HCT116 (cell line): Measurements from ENCODE around the gene PSORS1C1. TPM values are rescaled to one million over a fixed set of nuclear protein-coding genes. Genes with fewer than 3 reads are reported as not detected.

ENCODE experiments used
- ATAC-seq: fragments of 200-7000 bp; cut with Tn5 transposase; 2 replicates; pipeline ENCODE4 v1.9.1; 2020; ENCODE audit warnings: mild to moderate bottlenecking, moderate library complexity
- BruUV-seq: library from RNA; stranded (reverse); fragments of 400-500 nt; replicated peaks from 2 replicates; lab custom pipeline; 2021; lab: Mats Ljungman, UMichigan
- CTCF ChIA-PET: fragments of 300-600 bp; sonication (Branson Sonifier 250); formaldehyde crosslinking; loops from one replicate; lab custom pipeline; 2021; ENCODE audit warnings: antibody characterized with exemption; lab: Charles Lee
- POLR2A ChIA-PET: fragments of 300-600, 350-600 bp; sonication (Branson Sonifier 250); formaldehyde crosslinking; loops from one replicate; lab custom pipeline; 2021; ENCODE audit warnings: antibody characterized with exemption; lab: Charles Lee
- RAD21 ChIA-PET, 2 experiments: fragments of 300-600 bp; sonication (Branson Sonifier 250); formaldehyde crosslinking; loops; one replicate each; lab custom pipeline; 2023; ENCODE audit warnings: low total read pairs in 2 of 2; ENCODE audit not compliant: uncharacterized antibody in 2 of 2, unreplicated experiment in 2 of 2, low non-redundant PET in 1 of 2; lab: Charles Lee
- DNase-seq: peaks from one replicate; pipeline ENCODE4 v3.0.0-alpha.2; 2010; ENCODE audit warnings: low read depth, low spot score
- H2AFZ ChIP-seq: fragments of 200-600 bp; shearing (Covaris generic), sonication (generic); 2 replicates; pipeline ENCODE4 v1.6.1; 2017; ENCODE audit warnings: low read depth, mixed run types, mixed read lengths, antibody characterized with exemption, low read length; ENCODE audit not compliant: poor library complexity, severe bottlenecking
- H3K27ac ChIP-seq: 2 replicates; pipeline ENCODE4 v1.5.1; 2012; ENCODE audit warnings: low read depth, low read length
- H3K27me3 ChIP-seq: fragments of 200-600 bp; sonication (generic); 2 replicates; pipeline ENCODE4 v1.6.1; 2016; ENCODE audit warnings: mixed run types, low read length, mixed read lengths; ENCODE audit not compliant: insufficient read depth
- H3K36me3 ChIP-seq, 2 experiments: fragments of 200-500 bp in 1 of 2; fragments of 200-600 bp in 1 of 2; sonication (Bioruptor generic) in 1 of 2; sonication (generic) in 1 of 2; 2 replicates each; pipeline versions ENCODE4 v1.5.1 to v1.6.1; 2014 to 2016; ENCODE audit warnings: low read length in 2 of 2, inconsistent platforms in 1 of 2, mixed read lengths in 1 of 2, mixed run types in 1 of 2; ENCODE audit not compliant: insufficient read depth in 2 of 2, control insufficient read depth in 1 of 2
- H3K4me1 ChIP-seq, 2 experiments: fragments of 200-600 bp in 1 of 2; sonication (generic) in 1 of 2; 2 replicates each; pipeline versions ENCODE4 v1.5.1 to v1.6.1; 2012 to 2017; ENCODE audit warnings: low read length in 2 of 2, inconsistent platforms in 1 of 2, mild to moderate bottlenecking in 1 of 2, mixed read lengths in 1 of 2, mixed run types in 1 of 2, moderate library complexity in 1 of 2; ENCODE audit not compliant: insufficient read depth in 2 of 2, control insufficient read depth in 1 of 2
- H3K4me2 ChIP-seq: fragments of 200-600 bp; sonication (generic); 2 replicates; pipeline ENCODE4 v1.6.1; 2017; ENCODE audit warnings: mixed run types, low read length, mixed read lengths
- H3K4me3 ChIP-seq, 2 experiments: fragments of 200-600 bp in 1 of 2; sonication (generic) in 1 of 2; replicated peaks in 1 of 2; 2 replicates each; pipeline ENCODE4 v1.5.1; 2011 to 2016; ENCODE audit warnings: low read length in 2 of 2, control low read depth in 1 of 2, low read depth in 1 of 2, mild to moderate bottlenecking in 1 of 2, mixed read lengths in 1 of 2, mixed run types in 1 of 2
- H3K79me2 ChIP-seq: fragments of 200-600 bp; sonication (generic); 2 replicates; pipeline ENCODE4 v1.6.1; 2017; ENCODE audit warnings: mild to moderate bottlenecking, mixed run types, low read length, moderate library complexity, mixed read lengths; ENCODE audit not compliant: insufficient read depth
- H3K9ac ChIP-seq: fragments of 200-600 bp; sonication (generic); 2 replicates; pipeline ENCODE4 v1.6.1; 2016; ENCODE audit warnings: low read length, mixed read lengths
- H3K9me2 ChIP-seq: fragments of 200-600 bp; sonication (generic), shearing (Covaris generic); 2 replicates; pipeline ENCODE4 v1.6.1; 2017; ENCODE audit warnings: mixed run types, mild to moderate bottlenecking, moderate library complexity; ENCODE audit not compliant: insufficient read depth
- H3K9me3 ChIP-seq, 2 experiments: fragments of 200-500 bp in 1 of 2; fragments of 200-600 bp in 1 of 2; sonication (Bioruptor generic) in 1 of 2; sonication (generic) in 1 of 2; 2 replicates each; pipeline ENCODE4 v1.6.1; 2014 to 2017; ENCODE audit warnings: low read length in 2 of 2, mixed read lengths in 2 of 2, inconsistent platforms in 1 of 2, low read depth in 1 of 2, mild to moderate bottlenecking in 1 of 2, mixed run types in 1 of 2, moderate library complexity in 1 of 2; ENCODE audit not compliant: control insufficient read depth in 1 of 2, insufficient read depth in 1 of 2
- H4K20me1 ChIP-seq: fragments of 200-600 bp; sonication (generic), shearing (Covaris generic); 2 replicates; pipeline ENCODE4 v1.6.1; 2017; ENCODE audit warnings: mixed run types, mild to moderate bottlenecking, moderate library complexity; ENCODE audit not compliant: insufficient read depth
- CEBPB ChIP-seq: IDR thresholded peaks from 2 replicates; pipeline ENCODE4 v1.6.1; 2012; ENCODE audit warnings: low read depth
- ELF1 ChIP-seq: IDR thresholded peaks from 2 replicates; pipeline ENCODE4 v1.6.1; 2012; ENCODE audit warnings: low read depth, borderline replicate concordance
- EZH2phosphoT487 ChIP-seq: fragments of 200-600 bp; IDR thresholded peaks from 2 replicates; pipeline ENCODE4 v1.6.1; 2018; ENCODE audit warnings: antibody characterized with exemption, borderline replicate concordance
- POLR2A ChIP-seq: IDR thresholded peaks from 2 replicates; pipeline ENCODE4 v1.7.0; 2011; ENCODE audit warnings: borderline replicate concordance; ENCODE audit not compliant: insufficient read depth, insufficient read length; ENCODE audit errors: extremely low read depth
- ZNF274 ChIP-seq: fragments of 200-500 bp; sonication (Bioruptor generic); IDR thresholded peaks from 2 replicates; pipeline ENCODE4 v1.6.1; 2014; ENCODE audit warnings: mild to moderate bottlenecking, low read depth, low read length, inconsistent platforms
- intact Hi-C: fragments of 100-400 bp; cut with micrococcal nuclease; formaldehyde crosslinking; loops from 2 replicates; pipeline ENCODE4 v1.10.0; 2022
- total RNA-seq: library from RNA; stranded (reverse); gene quantifications from one replicate; pipeline ENCODE4 v1.2.1, GENCODE V29; 2021; ENCODE audit not compliant: unreplicated experiment
- TF ChIP-seq, protein P1 (sequence below), 3 experiments: fragments of 200-600 bp in 1 of 3; sonication (generic) in 1 of 3; IDR thresholded peaks in 2 of 3; conservative IDR thresholded peaks in 1 of 3; 2 replicates each; pipeline ENCODE4 v1.5.1; 2012 to 2017; ENCODE audit warnings: low read depth in 2 of 3, low read length in 2 of 3, antibody characterized with exemption in 1 of 3, borderline replicate concordance in 1 of 3, control low read depth in 1 of 3, mild to moderate bottlenecking in 1 of 3, mixed read lengths in 1 of 3, mixed run types in 1 of 3, moderate library complexity in 1 of 3; ENCODE audit not compliant: insufficient read depth in 1 of 3

Gene PSORS1C1
- total RNA-seq, 1 experiment from 2014 or later = 9.8 TPM

DNA sequence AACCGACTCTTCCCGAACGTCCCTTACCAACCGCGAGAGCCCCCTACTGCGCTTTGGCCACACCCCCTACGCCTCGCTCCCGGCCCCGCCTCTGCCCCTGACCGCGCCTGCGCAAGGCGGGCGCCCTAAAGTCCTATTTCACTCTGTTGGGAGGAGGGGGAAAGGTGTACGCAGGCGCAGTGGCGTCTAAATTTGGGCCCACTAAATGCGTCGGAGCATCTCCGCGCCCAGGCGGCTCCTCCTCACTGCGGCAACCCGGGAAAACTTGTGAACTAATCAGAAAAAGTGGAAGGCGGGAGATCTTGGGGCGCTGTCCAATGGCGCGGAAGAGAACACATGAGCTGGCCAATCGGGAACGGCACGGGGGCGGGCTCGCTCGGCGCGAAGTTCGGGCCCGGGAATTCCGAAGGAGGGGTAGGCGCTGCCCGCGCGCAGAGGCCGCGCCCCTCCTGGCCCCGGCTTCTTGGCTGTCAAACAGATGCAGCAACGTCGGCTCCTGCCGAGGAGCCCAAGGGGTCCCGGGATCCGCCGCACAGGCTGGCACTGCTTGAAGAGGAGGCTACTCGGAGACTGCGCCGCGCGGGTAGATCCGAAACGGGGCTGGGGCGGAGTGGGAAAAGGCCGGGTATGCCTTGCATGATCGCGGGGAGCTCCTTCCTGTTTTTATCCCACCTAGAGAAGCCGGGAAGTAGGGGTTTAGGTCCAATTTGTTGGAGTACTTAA, 43.7 kb downstream of the PSORS1C1 start, which contains the start of gene TCF19 (continued):
- TF ChIP-seq, protein P1, sequence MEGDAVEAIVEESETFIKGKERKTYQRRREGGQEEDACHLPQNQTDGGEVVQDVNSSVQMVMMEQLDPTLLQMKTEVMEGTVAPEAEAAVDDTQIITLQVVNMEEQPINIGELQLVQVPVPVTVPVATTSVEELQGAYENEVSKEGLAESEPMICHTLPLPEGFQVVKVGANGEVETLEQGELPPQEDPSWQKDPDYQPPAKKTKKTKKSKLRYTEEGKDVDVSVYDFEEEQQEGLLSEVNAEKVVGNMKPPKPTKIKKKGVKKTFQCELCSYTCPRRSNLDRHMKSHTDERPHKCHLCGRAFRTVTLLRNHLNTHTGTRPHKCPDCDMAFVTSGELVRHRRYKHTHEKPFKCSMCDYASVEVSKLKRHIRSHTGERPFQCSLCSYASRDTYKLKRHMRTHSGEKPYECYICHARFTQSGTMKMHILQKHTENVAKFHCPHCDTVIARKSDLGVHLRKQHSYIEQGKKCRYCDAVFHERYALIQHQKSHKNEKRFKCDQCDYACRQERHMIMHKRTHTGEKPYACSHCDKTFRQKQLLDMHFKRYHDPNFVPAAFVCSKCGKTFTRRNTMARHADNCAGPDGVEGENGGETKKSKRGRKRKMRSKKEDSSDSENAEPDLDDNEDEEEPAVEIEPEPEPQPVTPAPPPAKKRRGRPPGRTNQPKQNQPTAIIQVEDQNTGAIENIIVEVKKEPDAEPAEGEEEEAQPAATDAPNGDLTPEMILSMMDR (IDR thresholded peaks at IDR 0.05 in 2 of 3, conservative IDR thresholded peaks at IDR 0.05 in 1 of 3; ENCODE audit: borderline replicate concordance in 1 of 3, insufficient read depth in 1 of 3, low read depth in 2 of 3, low read length in 2 of 3) = no peak
- TF ChIP-seq ELF1 = no peak

DNA sequence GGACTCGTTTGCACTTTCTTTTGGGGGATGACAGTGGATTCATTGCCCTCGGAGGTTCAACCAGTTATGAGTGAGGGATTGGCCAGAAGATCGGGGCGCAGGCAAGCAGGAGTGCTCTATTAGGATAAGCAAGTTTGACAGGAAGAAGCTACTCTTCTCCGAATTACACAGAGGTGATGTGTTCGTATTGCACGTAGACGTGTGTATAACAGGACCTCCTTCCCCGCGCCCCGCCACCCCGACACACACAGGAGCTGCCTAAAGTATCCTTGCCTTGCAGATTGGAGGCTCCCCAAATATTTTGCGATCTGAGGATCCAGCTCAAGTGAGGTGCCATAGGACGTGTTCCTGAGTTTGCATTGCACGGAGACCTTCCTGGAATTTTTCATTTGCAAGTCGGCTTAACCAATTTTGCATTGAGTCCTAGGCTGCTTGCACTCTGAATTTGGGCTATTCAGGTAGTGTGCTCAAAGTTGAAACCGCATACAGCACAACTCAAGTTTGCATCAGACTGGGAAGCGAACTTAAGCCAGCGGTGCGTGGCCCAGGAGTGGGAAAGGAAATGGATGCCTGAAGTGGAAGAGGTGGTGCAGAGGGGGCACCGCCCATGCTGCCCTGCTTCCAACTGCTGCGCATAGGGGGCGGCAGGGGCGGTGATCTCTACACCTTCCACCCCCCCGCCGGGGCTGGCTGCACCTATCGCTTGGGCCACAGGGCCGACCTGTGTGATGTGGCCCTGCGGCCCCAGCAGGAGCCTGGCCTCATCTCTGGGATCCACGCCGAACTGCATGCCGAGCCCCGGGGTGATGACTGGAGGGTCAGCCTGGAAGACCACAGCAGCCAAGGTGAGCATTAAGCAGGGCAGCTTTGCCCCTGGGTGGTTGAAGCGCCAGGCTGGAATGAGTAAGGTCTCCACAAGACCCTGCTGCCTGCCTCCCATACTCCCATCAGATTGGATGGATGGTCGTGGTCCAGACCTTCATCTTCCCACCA, 44.6 kb downstream of the PSORS1C1 start:
- H3K36me3 ChIP-seq = peaks cover 12% of the 10 kb centered on the region in 2 experiments
- no peaks in the 10 kb centered on the region for H3K9me2 ChIP-seq
- H3K79me2 ChIP-seq = peaks cover 9% of the 10 kb centered on the region
- peak overlapping the region; percentile 6 for H3K27ac ChIP-seq
- no peak for TF ChIP-seq POLR2A
- no peak for TF ChIP-seq ELF1
- no peak for TF ChIP-seq EZH2phosphoT487
- no peak for TF ChIP-seq ZNF274
- no peak for TF ChIP-seq CEBPB
- H2AFZ ChIP-seq = peak overlapping the region; percentile 90
- DNase-seq (no peak), ATAC-seq (no peak)
- H3K4me1 ChIP-seq = peaks cover 18 to 28% of the 10 kb centered on the region in 2 experiments
- peak overlapping the region; percentile 75 for H3K9ac ChIP-seq
- intact Hi-C loops = no loop called here
- TSS peak; percentile 66 for BruUV-seq
- RAD21 ChIA-PET = no interaction called here
- H3K4me2 ChIP-seq = peak overlapping the region; percentile 95
- peak overlapping the region; percentile 88 to 95 for H3K4me3 ChIP-seq
- CTCF ChIA-PET = interaction anchor here (1.3 kb wide), 1 partner anchor 208 kb away, joined by 7 read pairs; no protein-coding TSS in a partner anchor
- no peaks in the 10 kb centered on the region for H4K20me1 ChIP-seq
- POLR2A ChIA-PET = interaction anchor here (1.3 kb wide), 1 partner anchor 44 kb away, joined by 3 read pairs; no protein-coding TSS in a partner anchor
- no peaks in the 10 kb centered on the region for H3K9me3 ChIP-seq
- H3K27me3 ChIP-seq = no peaks in the 10 kb centered on the region
